SK-N-SH (cell line): ENCODE measurements around the gene PARVB. TPM values are rescaled to one million over a fixed set of nuclear protein-coding genes. Genes with fewer than 3 reads are reported as not detected.

Experiments used
- CTCF ChIA-PET: fragments of 300-600, 350-600 bp; formaldehyde crosslinking; extraction: SDS; loops from one replicate; lab custom pipeline; 2021; lab: Yijun Ruan, JAX
- POLR2A ChIA-PET: fragments of 350-600 bp; sonication (Branson Sonifier 250); formaldehyde crosslinking; extraction: SDS; loops from one replicate; lab custom pipeline; 2020; ENCODE audit warnings: antibody characterized with exemption, inconsistent platforms; lab: Yijun Ruan, JAX
- DNase-seq: peaks from one replicate; pipeline ENCODE4 v3.0.0; 2012
- H2AFZ ChIP-seq: fragments of 200-600 bp; sonication (generic); 2 replicates; pipeline ENCODE4 v1.8.1; 2016; ENCODE audit warnings: antibody characterized with exemption, mild to moderate bottlenecking, low read depth
- H3F3A ChIP-seq: fragments of 200-600 bp; sonication (generic); replicated peaks from 2 replicates; pipeline ENCODE3; 2016; ENCODE audit warnings: antibody characterized with exemption, mild to moderate bottlenecking; ENCODE audit not compliant: insufficient read depth
- H3K27ac ChIP-seq, 2 experiments: fragments of 200-500 bp in 1 of 2; fragments of 200-600 bp in 1 of 2; sonication (Bioruptor generic) in 1 of 2; sonication (generic), shearing (Covaris generic) in 1 of 2; 2 replicates each; pipeline versions ENCODE4 v1.5.1 to v1.6.1; 2014 to 2016; ENCODE audit warnings: low read depth in 2 of 2, inconsistent platforms in 1 of 2, low read length in 1 of 2, mild to moderate bottlenecking in 1 of 2, mixed read lengths in 1 of 2
- H3K27me3 ChIP-seq: fragments of 200-600 bp; sonication (generic), shearing (Covaris generic); 2 replicates; pipeline ENCODE4 v1.6.1; 2016; ENCODE audit warnings: mixed run types; ENCODE audit not compliant: insufficient read depth
- H3K36me3 ChIP-seq, 2 experiments: fragments of 200-500 bp in 1 of 2; fragments of 200-600 bp in 1 of 2; sonication (Bioruptor generic) in 1 of 2; sonication (generic) in 1 of 2; replicated peaks in 1 of 2; 2 replicates each; pipeline versions ENCODE3 to v1.5.1; 2014 to 2016; ENCODE audit warnings: low read length in 1 of 2, mild to moderate bottlenecking in 1 of 2; ENCODE audit not compliant: insufficient read depth in 2 of 2, control insufficient read depth in 1 of 2
- H3K4me1 ChIP-seq, 2 experiments: fragments of 200-500 bp in 1 of 2; fragments of 200-600 bp in 1 of 2; sonication (Bioruptor generic) in 1 of 2; sonication (generic), shearing (Covaris generic) in 1 of 2; 2 replicates each; pipeline versions ENCODE4 v1.5.1 to v1.6.1; 2014 to 2016; ENCODE audit warnings: low read depth in 1 of 2, low read length in 1 of 2, mixed run types in 1 of 2; ENCODE audit not compliant: insufficient read depth in 2 of 2, control insufficient read depth in 1 of 2
- H3K4me2 ChIP-seq: fragments of 200-600 bp; sonication (generic), shearing (Covaris generic); 2 replicates; pipeline ENCODE4 v1.6.1; 2017; ENCODE audit warnings: mixed run types
- H3K4me3 ChIP-seq, 2 experiments: fragments of 200-500 bp in 1 of 2; fragments of 200-600 bp in 1 of 2; sonication (Bioruptor generic) in 1 of 2; sonication (generic), shearing (Covaris generic) in 1 of 2; 2 replicates each; pipeline versions ENCODE4 v1.5.1 to v1.8.1; 2014 to 2016; ENCODE audit warnings: low read depth in 2 of 2, inconsistent platforms in 1 of 2, low read length in 1 of 2, mild to moderate bottlenecking in 1 of 2, mixed read lengths in 1 of 2, moderate library complexity in 1 of 2
- H3K79me2 ChIP-seq: fragments of 200-600 bp; sonication (generic); 2 replicates; pipeline ENCODE4 v1.8.1; 2017; ENCODE audit warnings: mild to moderate bottlenecking; ENCODE audit not compliant: insufficient read depth
- H3K9ac ChIP-seq: fragments of 200-600 bp; sonication (generic); 2 replicates; pipeline ENCODE4 v1.6.1; 2017; ENCODE audit warnings: mixed run types
- H3K9me2 ChIP-seq: fragments of 200-600 bp; sonication (generic); 2 replicates; pipeline ENCODE4 v1.6.1; 2017; ENCODE audit warnings: mixed run types
- H3K9me3 ChIP-seq: fragments of 200-600 bp; sonication (generic); 2 replicates; pipeline ENCODE4 v1.6.1; 2017; ENCODE audit warnings: mixed run types, mild to moderate bottlenecking, moderate library complexity
- H4K20me1 ChIP-seq: fragments of 200-600 bp; sonication (generic); 2 replicates; pipeline ENCODE4 v1.6.1; 2017; ENCODE audit warnings: mild to moderate bottlenecking, mixed run types; ENCODE audit not compliant: insufficient read depth
- CHD2 ChIP-seq: fragments of 150-350 bp; IDR thresholded peaks from 2 replicates; pipeline ENCODE4 v1.6.1; 2018; ENCODE audit warnings: low read length; ENCODE audit not compliant: partially characterized antibody
- ELF1 ChIP-seq: IDR thresholded peaks from 2 replicates; pipeline ENCODE4 v1.4.0; 2012
- EP300 ChIP-seq, 2 experiments: IDR thresholded peaks; 2 replicates each; pipeline versions ENCODE4 v1.4.0 to v1.6.1; 2012; ENCODE audit warnings: borderline replicate concordance in 1 of 2, low read depth in 1 of 2, low read length in 1 of 2
- GABPA ChIP-seq: IDR thresholded peaks from 2 replicates; pipeline ENCODE4 v1.4.0; 2012; ENCODE audit warnings: low read depth, mild to moderate bottlenecking
- GATA2 ChIP-seq: sonication (generic); formaldehyde crosslinking; IDR thresholded peaks from 2 replicates; pipeline ENCODE4 v1.5.0; 2020; ENCODE audit warnings: mild to moderate bottlenecking, missing genetic modification reagents
- IRF3 ChIP-seq: fragments of 150-350 bp; IDR thresholded peaks from 2 replicates; pipeline ENCODE4 v1.6.1; 2016; ENCODE audit warnings: mild to moderate bottlenecking, low read depth, low read length
- JUND ChIP-seq: IDR thresholded peaks from 2 replicates; pipeline ENCODE4 v1.4.0; 2012
- MEF2A ChIP-seq: IDR thresholded peaks from 2 replicates; pipeline ENCODE4 v1.4.0; 2012; ENCODE audit warnings: low read depth, borderline replicate concordance
- MXI1 ChIP-seq: IDR thresholded peaks from 2 replicates; pipeline ENCODE4 v1.6.1; 2012; ENCODE audit warnings: mild to moderate bottlenecking, low read depth, low read length, improper control_type of control experiment
- NFIC ChIP-seq: IDR thresholded peaks from 2 replicates; pipeline ENCODE4 v1.4.0; 2012; ENCODE audit warnings: borderline replicate concordance
- NRF1 ChIP-seq: IDR thresholded peaks from 2 replicates; pipeline ENCODE4 v1.6.1; 2012; ENCODE audit warnings: low read depth, mild to moderate bottlenecking, low read length
- RAD21 ChIP-seq: IDR thresholded peaks from 2 replicates; pipeline ENCODE4 v1.6.1; 2012; ENCODE audit warnings: mild to moderate bottlenecking, low read length
- RCOR1 ChIP-seq: fragments of 150-350 bp; IDR thresholded peaks from 2 replicates; pipeline ENCODE4 v1.6.1; 2017; ENCODE audit warnings: antibody characterized with exemption, low read length
- REST ChIP-seq: IDR thresholded peaks from 2 replicates; pipeline ENCODE4 v1.6.1; 2012; ENCODE audit warnings: mild to moderate bottlenecking, low read depth, low read length, moderate library complexity
- RFX5 ChIP-seq: IDR thresholded peaks from 2 replicates; pipeline ENCODE4 v1.6.1; 2012; ENCODE audit warnings: mild to moderate bottlenecking, improper control_type of control experiment, low read length
- RXRA ChIP-seq: IDR thresholded peaks from 2 replicates; pipeline ENCODE4 v1.4.0; 2012; ENCODE audit warnings: low read depth, mild to moderate bottlenecking, borderline replicate concordance
- SMC3 ChIP-seq: IDR thresholded peaks from 2 replicates; pipeline ENCODE4 v1.6.1; 2012; ENCODE audit warnings: low read depth, low read length, improper control_type of control experiment
- TAF1 ChIP-seq: IDR thresholded peaks from 2 replicates; pipeline ENCODE4 v1.6.1; 2012; ENCODE audit warnings: low read depth, mild to moderate bottlenecking, low read length, moderate library complexity, borderline replicate concordance
- TCF12 ChIP-seq: IDR thresholded peaks from 2 replicates; pipeline ENCODE4 v1.4.0; 2012
- TEAD4 ChIP-seq: IDR thresholded peaks from 2 replicates; pipeline ENCODE4 v1.4.0; 2012; ENCODE audit warnings: mild to moderate bottlenecking, borderline replicate concordance; ENCODE audit not compliant: insufficient read depth
- YY1 ChIP-seq: IDR thresholded peaks from 2 replicates; pipeline ENCODE4 v1.4.0; 2012; ENCODE audit warnings: low read depth, mild to moderate bottlenecking
- WGBS: methylation state at CpG from one replicate; pipeline ENCODE4 v1.1.6; 2017; ENCODE audit warnings: low lambda C conversion rate; 5-methylcytosine and 5-hydroxymethylcytosine counted together
- polyA plus RNA-seq, 3 experiments: library from polyadenylated mRNA; depleted of rRNA; stranded (reverse); fragments of >200 nt; gene quantifications; 2 replicates each; pipeline ENCODE4 v1.2.3, GENCODE V29; 2012
- TF ChIP-seq, protein P1 (sequence below): IDR thresholded peaks from 2 replicates; pipeline ENCODE4; 2012
- TF ChIP-seq, protein P2 (sequence below): IDR thresholded peaks from 2 replicates; pipeline ENCODE4 v1.4.0; 2012; ENCODE audit warnings: low read depth, borderline replicate concordance

Gene PARVB
- polyA plus RNA-seq, 1 of the 3 experiments (the other 2 are of a cell fraction): 87.8 TPM

GRCh38 chr22:43980579-43980978 is 43.5 kb upstream of the PARVB start:
- WGBS: 94% methylated on average over 2 of the region's 7 CpGs
- peaks cover 43 to 84% of the 10 kb centered on the region in 2 experiments for H3K36me3 ChIP-seq
- CTCF ChIA-PET: interaction anchor here (5.3 kb wide), 1 partner anchor 13 kb away, joined by 35 read pairs; no protein-coding TSS in a partner anchor

DNA sequence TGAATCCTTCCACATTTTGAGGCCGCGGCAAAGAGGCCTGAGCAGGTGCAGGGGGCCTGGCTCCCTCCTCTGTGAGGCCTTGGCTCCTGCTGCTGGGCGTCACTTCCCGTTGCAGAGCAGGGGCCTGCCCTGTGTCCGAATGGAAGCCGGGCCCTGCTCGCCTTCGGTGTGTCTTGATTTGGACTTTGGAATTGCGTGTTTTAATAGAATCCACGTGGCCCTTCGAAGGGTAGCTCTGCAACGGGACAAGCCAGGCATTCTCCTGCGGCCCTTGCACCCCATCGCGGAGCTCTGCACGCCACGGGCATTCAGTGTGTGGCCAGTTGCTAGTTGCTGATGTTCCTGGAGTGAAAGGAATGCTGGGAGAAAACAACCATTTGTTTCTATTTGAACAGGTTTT is 43.1 kb upstream of the PARVB start:
- ChIA-PET CTCF (interaction anchor here (5.3 kb wide), 1 partner anchor 12 kb away, joined by 35 read pairs; no protein-coding TSS in a partner anchor), POLR2A (no interaction called here)
- Histone ChIP-seq H3K4me2 (no peak overlapping the region), H3K27ac (no peak overlapping the region), H3K9me3 (no peaks in the 10 kb centered on the region), H3K4me3 (no peak overlapping the region), H3K79me2 (no peaks in the 10 kb centered on the region), H4K20me1 (no peaks in the 10 kb centered on the region), H3K36me3 (peaks cover 41 to 83% of the 10 kb centered on the region in 2 experiments), H3K9ac (no peak overlapping the region), H2AFZ (no peak overlapping the region), H3K4me1 (no peaks in the 10 kb centered on the region), H3K27me3 (no peaks in the 10 kb centered on the region), H3K9me2 (no peaks in the 10 kb centered on the region; the same call in 1 of the 2 replicates), H3F3A (peaks cover 7% of the 10 kb centered on the region)
- WGBS: 96% methylated on average over 17 of the region's 17 CpGs
- no peak for DNase-seq
- TF ChIP-seq RAD21 (no peak), GATA2 (CRISPR knock-in tag) (no peak), TCF12 (no peak), TAF1 (no peak), EP300 (IDR thresholded peaks at IDR 0.05; ENCODE audit: borderline replicate concordance in 1 of 2, low read depth in 1 of 2, low read length in 1 of 2) (no peak), IRF3 (no peak), TEAD4 (no peak), RFX5 (no peak), REST (no peak), NRF1 (no peak), MEF2A (no peak), SMC3 (no peak)
- TF ChIP-seq, protein P1, sequence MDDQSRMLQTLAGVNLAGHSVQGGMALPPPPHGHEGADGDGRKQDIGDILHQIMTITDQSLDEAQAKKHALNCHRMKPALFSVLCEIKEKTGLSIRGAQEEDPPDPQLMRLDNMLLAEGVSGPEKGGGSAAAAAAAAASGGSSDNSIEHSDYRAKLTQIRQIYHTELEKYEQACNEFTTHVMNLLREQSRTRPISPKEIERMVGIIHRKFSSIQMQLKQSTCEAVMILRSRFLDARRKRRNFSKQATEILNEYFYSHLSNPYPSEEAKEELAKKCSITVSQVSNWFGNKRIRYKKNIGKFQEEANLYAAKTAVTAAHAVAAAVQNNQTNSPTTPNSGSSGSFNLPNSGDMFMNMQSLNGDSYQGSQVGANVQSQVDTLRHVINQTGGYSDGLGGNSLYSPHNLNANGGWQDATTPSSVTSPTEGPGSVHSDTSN: no peak
- TF ChIP-seq, protein P2, sequence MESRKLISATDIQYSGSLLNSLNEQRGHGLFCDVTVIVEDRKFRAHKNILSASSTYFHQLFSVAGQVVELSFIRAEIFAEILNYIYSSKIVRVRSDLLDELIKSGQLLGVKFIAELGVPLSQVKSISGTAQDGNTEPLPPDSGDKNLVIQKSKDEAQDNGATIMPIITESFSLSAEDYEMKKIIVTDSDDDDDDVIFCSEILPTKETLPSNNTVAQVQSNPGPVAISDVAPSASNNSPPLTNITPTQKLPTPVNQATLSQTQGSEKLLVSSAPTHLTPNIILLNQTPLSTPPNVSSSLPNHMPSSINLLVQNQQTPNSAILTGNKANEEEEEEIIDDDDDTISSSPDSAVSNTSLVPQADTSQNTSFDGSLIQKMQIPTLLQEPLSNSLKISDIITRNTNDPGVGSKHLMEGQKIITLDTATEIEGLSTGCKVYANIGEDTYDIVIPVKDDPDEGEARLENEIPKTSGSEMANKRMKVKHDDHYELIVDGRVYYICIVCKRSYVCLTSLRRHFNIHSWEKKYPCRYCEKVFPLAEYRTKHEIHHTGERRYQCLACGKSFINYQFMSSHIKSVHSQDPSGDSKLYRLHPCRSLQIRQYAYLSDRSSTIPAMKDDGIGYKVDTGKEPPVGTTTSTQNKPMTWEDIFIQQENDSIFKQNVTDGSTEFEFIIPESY: no peak

More at GRCh38 chr22:43980579-43980978, 43.5 kb upstream of the PARVB start:
- no peak overlapping the region for H3K9ac ChIP-seq
- POLR2A ChIA-PET: no interaction called here
- H3K4me1 ChIP-seq: no peaks in the 10 kb centered on the region
- no peak for DNase-seq
- no peak overlapping the region for H3K4me2 ChIP-seq
- H3K9me2 ChIP-seq: no peaks in the 10 kb centered on the region; the same call in 1 of the 2 replicates
- TF ChIP-seq RCOR1: no peak
- TF ChIP-seq, protein P1: no peak
- TF ChIP-seq JUND: no peak
- TF ChIP-seq YY1: no peak
- TF ChIP-seq NFIC: no peak
- TF ChIP-seq MXI1: no peak
- TF ChIP-seq ELF1: no peak
- no peak for TF ChIP-seq CHD2
- no peak for TF ChIP-seq GABPA
- no peak for TF ChIP-seq MEF2A
- TF ChIP-seq RXRA: no peak
- no peaks in the 10 kb centered on the region for H3K9me3 ChIP-seq
- H4K20me1 ChIP-seq: no peaks in the 10 kb centered on the region
- no peaks in the 10 kb centered on the region for H3K27me3 ChIP-seq
- H3K4me3 ChIP-seq: no peak overlapping the region
- peaks cover 7% of the 10 kb centered on the region for H3F3A ChIP-seq
- no peak overlapping the region for H3K27ac ChIP-seq
- H2AFZ ChIP-seq: no peak overlapping the region
- H3K79me2 ChIP-seq: no peaks in the 10 kb centered on the region
